Neuronal stem cell (in vitro differentiated cells): Measurements from ENCODE around the gene HOXD3.
A peak's percentile ranks its signal among the peaks of the same experiment; 100 is the strongest.

ENCODE experiments used
- DNase-seq: peaks from one replicate; pipeline ENCODE4 v3.0.0-alpha.2; 2013; ENCODE audit warnings: low spot score
- H2AFZ ChIP-seq: one replicate; pipeline ENCODE4 v1.6.1; 2013; ENCODE audit warnings: mild to moderate bottlenecking, low read length, inconsistent platforms
- H2AK5ac ChIP-seq: 2 replicates; pipeline ENCODE4 v1.6.1; 2013; ENCODE audit warnings: low read depth, mild to moderate bottlenecking, inconsistent platforms, low read length, moderate library complexity, mixed read lengths
- H2BK120ac ChIP-seq: 2 replicates; pipeline ENCODE4 v1.6.1; 2013; ENCODE audit warnings: low read depth, mild to moderate bottlenecking, inconsistent platforms, low read length, moderate library complexity, mixed read lengths
- H2BK12ac ChIP-seq: one replicate; pipeline ENCODE4 v1.6.1; 2013; ENCODE audit warnings: low read length, inconsistent platforms
- H2BK15ac ChIP-seq: 2 replicates; pipeline ENCODE4 v1.6.1; 2013; ENCODE audit warnings: mild to moderate bottlenecking, low read length, inconsistent platforms, mixed read lengths
- H2BK5ac ChIP-seq: one replicate; pipeline ENCODE4 v1.6.1; 2013; ENCODE audit warnings: inconsistent platforms, mild to moderate bottlenecking, low read length, moderate library complexity
- H3K14ac ChIP-seq: one replicate; pipeline ENCODE4 v1.6.1; 2013; ENCODE audit warnings: low read length, inconsistent platforms
- H3K18ac ChIP-seq: 2 replicates; pipeline ENCODE4 v1.6.1; 2013; ENCODE audit warnings: low read length, inconsistent platforms
- H3K23ac ChIP-seq: 2 replicates; pipeline ENCODE4 v1.6.1; 2013; ENCODE audit warnings: low read depth, mild to moderate bottlenecking, mixed read lengths, low read length, inconsistent platforms; ENCODE audit not compliant: poor library complexity
- H3K27ac ChIP-seq: replicated peaks from 3 replicates; pipeline ENCODE4 v1.5.1; 2013; ENCODE audit warnings: low read length, inconsistent platforms
- H3K27me3 ChIP-seq, 3 experiments: 2 replicates each; pipeline ENCODE4 v1.6.1; 2013; ENCODE audit warnings: low read length in 3 of 3, mild to moderate bottlenecking in 2 of 3, inconsistent platforms in 1 of 3, low read depth in 1 of 3, mixed read lengths in 1 of 3, moderate library complexity in 1 of 3; ENCODE audit not compliant: control insufficient read depth in 3 of 3, insufficient read depth in 3 of 3
- H3K36me3 ChIP-seq, 2 donors: replicated peaks in 1 of 2; 2 replicates each; pipeline ENCODE4 v1.6.1; 2013; ENCODE audit warnings: low read length in 2 of 2; ENCODE audit not compliant: control insufficient read depth in 2 of 2, insufficient read depth in 2 of 2
- H3K4ac ChIP-seq: 2 replicates; pipeline ENCODE4 v1.6.1; 2013; ENCODE audit warnings: inconsistent platforms, mild to moderate bottlenecking, low read length, moderate library complexity
- H3K4me1 ChIP-seq, 2 donors: 1 replicate in 1 of 2; 2 replicates in 1 of 2; pipeline ENCODE4 v1.6.1; 2013; ENCODE audit warnings: low read length in 2 of 2, low read depth in 1 of 2; ENCODE audit not compliant: control insufficient read depth in 2 of 2, insufficient read depth in 1 of 2
- H3K4me2 ChIP-seq: one replicate; pipeline ENCODE4 v1.6.1; 2013; ENCODE audit warnings: mild to moderate bottlenecking, low read length, inconsistent platforms; ENCODE audit not compliant: insufficient read depth, poor library complexity, severe bottlenecking
- H3K4me3 ChIP-seq, 2 donors: 2 replicates each; pipeline ENCODE4 v1.5.1; 2013; ENCODE audit warnings: low read length in 2 of 2, mild to moderate bottlenecking in 2 of 2, inconsistent platforms in 1 of 2, moderate library complexity in 1 of 2
- H3K79me1 ChIP-seq: one replicate; pipeline ENCODE4 v1.6.1; 2013; ENCODE audit warnings: low read depth, mild to moderate bottlenecking, inconsistent platforms, low read length, moderate library complexity
- H3K9ac ChIP-seq: one replicate; pipeline ENCODE4 v1.6.1; 2013; ENCODE audit warnings: mild to moderate bottlenecking, low read depth, low read length, inconsistent platforms; ENCODE audit not compliant: poor library complexity
- H3K9me3 ChIP-seq, 2 donors: replicated peaks in 1 of 2; 2 replicates each; pipeline versions ENCODE3 to v1.6.1; 2013; ENCODE audit warnings: low read length in 2 of 2, mild to moderate bottlenecking in 2 of 2, inconsistent platforms in 1 of 2, low read depth in 1 of 2, mixed read lengths in 1 of 2, moderate library complexity in 1 of 2; ENCODE audit not compliant: control insufficient read depth in 2 of 2, insufficient read depth in 1 of 2
- H4K8ac ChIP-seq: one replicate; pipeline ENCODE4 v1.6.1; 2013; ENCODE audit warnings: low read depth, mild to moderate bottlenecking, inconsistent platforms, low read length, moderate library complexity
- H4K91ac ChIP-seq: one replicate; pipeline ENCODE4 v1.6.1; 2013; ENCODE audit warnings: low read length, low read depth, mild to moderate bottlenecking, inconsistent platforms; ENCODE audit not compliant: poor library complexity
- WGBS, 2 donors: extraction: QIAGEN DNeasy Blood & Tissue Kit; methylation state at CpG; one replicate each; pipeline ENCODE4 v1.1.7; 2013; ENCODE audit warnings: missing lambda C conversion rate in 2 of 2, mixed read lengths in 1 of 2; ENCODE audit not compliant: insufficient read length in 2 of 2, insufficient replicate concordance in 1 of 2; ENCODE audit errors: extremely low coverage in 2 of 2; 5-methylcytosine and 5-hydroxymethylcytosine counted together
- small RNA-seq: library from polyadenylated mRNA; stranded (forward); fragments of <200 nt; extraction: miRNeasy Mini kit (QIAGEN cat#:217004); gene quantifications from one replicate; pipeline ENCODE3, GENCODE V24; 2013; ENCODE audit not compliant: insufficient read depth

The HOXD3 gene

DNA sequence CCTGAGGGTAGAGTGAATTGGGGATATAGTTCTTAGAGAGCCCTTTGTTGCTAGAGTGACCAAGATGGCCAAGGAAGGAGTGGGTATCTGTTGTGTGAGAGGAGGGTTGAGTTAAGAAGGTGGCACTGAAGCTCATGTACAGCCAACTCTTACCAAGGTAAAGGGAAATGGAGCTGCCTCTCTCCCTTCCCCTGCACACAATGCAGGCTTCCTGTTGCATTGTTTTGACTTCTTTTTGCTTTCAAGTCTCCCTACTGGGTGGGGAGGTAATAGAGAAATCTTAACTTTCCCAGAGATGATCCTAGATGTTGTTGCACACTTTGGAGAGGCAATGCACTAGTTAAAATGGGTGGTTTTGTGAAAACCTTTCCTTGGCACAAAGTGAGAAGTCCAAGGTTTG lies 55.2 kb downstream of the HOXD3 start:
- no peaks in the 10 kb centered on the region for H3K4me1 ChIP-seq
- H3K4me2 ChIP-seq = no peak overlapping the region
- peaks cover 0 to 24% (median 0%) of the 10 kb centered on the region in 3 experiments for H3K27me3 ChIP-seq
- no peak overlapping the region for H2AK5ac ChIP-seq
- H3K18ac ChIP-seq = no peak overlapping the region
- H2BK120ac ChIP-seq = no peak overlapping the region
- H3K4me3 ChIP-seq = no peak overlapping the region
- no peak overlapping the region for H2BK12ac ChIP-seq
- no peak overlapping the region for H4K91ac ChIP-seq
- H3K9me3 ChIP-seq = no peaks in the 10 kb centered on the region
- H3K9ac ChIP-seq = no peak overlapping the region
- H3K4ac ChIP-seq = no peak overlapping the region
- H3K27ac ChIP-seq = no peak overlapping the region
- no peak overlapping the region for H2BK5ac ChIP-seq
- no peak for DNase-seq
- no peak overlapping the region for H2BK15ac ChIP-seq
- H3K23ac ChIP-seq = no peak overlapping the region
- no peak overlapping the region for H4K8ac ChIP-seq
- H3K36me3 ChIP-seq = no peaks in the 10 kb centered on the region
- H3K14ac ChIP-seq = no peak overlapping the region
- no peaks in the 10 kb centered on the region for H3K79me1 ChIP-seq
- H2AFZ ChIP-seq = no peak overlapping the region

DNA sequence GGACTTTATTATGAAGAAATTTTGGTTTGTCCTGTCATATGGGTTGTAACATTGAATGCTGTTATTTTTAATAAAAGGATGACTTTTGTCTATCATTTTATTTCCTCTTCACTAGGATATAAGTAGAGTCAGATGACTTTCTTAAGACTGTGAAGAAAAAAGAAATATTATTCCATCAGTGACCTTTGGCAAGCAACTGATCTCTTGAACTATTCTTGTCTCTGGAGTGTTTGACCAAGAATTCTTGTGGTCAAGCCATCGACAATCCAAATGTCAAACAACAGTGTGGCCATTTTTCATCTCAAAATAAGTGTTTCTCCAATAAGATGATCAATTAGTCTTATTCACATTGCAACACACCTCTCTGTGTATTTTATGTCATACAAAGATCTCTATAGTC lies 56.3 kb downstream of the HOXD3 start:
- H2AFZ ChIP-seq = no peak overlapping the region
- H2BK5ac ChIP-seq = no peak overlapping the region
- H4K8ac ChIP-seq = no peak overlapping the region
- H2BK15ac ChIP-seq = no peak overlapping the region
- H2AK5ac ChIP-seq = no peak overlapping the region
- H3K18ac ChIP-seq = no peak overlapping the region
- no peak overlapping the region for H4K91ac ChIP-seq
- no peak for DNase-seq
- H3K4me2 ChIP-seq = no peak overlapping the region
- H3K23ac ChIP-seq = no peak overlapping the region
- H3K36me3 ChIP-seq = no peaks in the 10 kb centered on the region
- no peak overlapping the region for H3K27ac ChIP-seq
- no CpG with 5 or more reads among the region's 1 CpG for WGBS, 2 donors
- H3K27me3 ChIP-seq = peaks cover 0 to 24% (median 0%) of the 10 kb centered on the region in 3 experiments
- no peaks in the 10 kb centered on the region for H3K9me3 ChIP-seq
- H3K9ac ChIP-seq = no peak overlapping the region
- H3K4me3 ChIP-seq = no peak overlapping the region
- no peaks in the 10 kb centered on the region for H3K4me1 ChIP-seq
- H2BK12ac ChIP-seq = no peak overlapping the region
- no peak overlapping the region for H3K4ac ChIP-seq
- no peaks in the 10 kb centered on the region for H3K79me1 ChIP-seq
- H2BK120ac ChIP-seq = no peak overlapping the region
- no peak overlapping the region for H3K14ac ChIP-seq

Small RNAs within 50 kb of the gene (small RNA-seq; reads per million reads assigned to genes)
- 44.9 reads per million, percentile 92 among the genes with 10 or more reads in this experiment for gene MIR10B
